Endodermal cell (in vitro differentiated cells): Measurements from ENCODE around the gene ENTR1. TPM values are rescaled to one million over a fixed set of nuclear protein-coding genes. Genes with fewer than 3 reads are reported as not detected.
"Not testable (repeated sequence)": the region's sequence is repeated elsewhere in the genome, so short reads cannot be mapped to it uniquely, and the experiment has no call there.

Source experiments
- DNase-seq: peaks from one replicate; pipeline ENCODE4 v3.0.0-alpha.2; 2017
- H3K27ac ChIP-seq: 2 replicates; pipeline ENCODE4 v1.5.1; 2013; ENCODE audit warnings: mild to moderate bottlenecking, low read depth, low read length, moderate library complexity
- H3K27me3 ChIP-seq: 2 replicates; pipeline ENCODE4 v1.6.1; 2013; ENCODE audit warnings: mild to moderate bottlenecking, low read length, moderate library complexity; ENCODE audit not compliant: insufficient read depth, control insufficient read depth, poor library complexity, severe bottlenecking
- H3K36me3 ChIP-seq: 2 replicates; pipeline ENCODE4 v1.7.0; 2013; ENCODE audit warnings: mild to moderate bottlenecking, low read length, moderate library complexity; ENCODE audit not compliant: control insufficient read depth, insufficient read depth
- H3K4me1 ChIP-seq: one replicate; pipeline ENCODE4 v1.7.0; 2013; ENCODE audit warnings: low read length; ENCODE audit not compliant: control insufficient read depth, insufficient read depth
- H3K4me3 ChIP-seq: 2 replicates; pipeline ENCODE4 v1.5.1; 2013; ENCODE audit warnings: mild to moderate bottlenecking, low read length, moderate library complexity
- H3K9ac ChIP-seq: 2 replicates; pipeline ENCODE4 v1.6.1; 2013; ENCODE audit warnings: mild to moderate bottlenecking, low read length, moderate library complexity; ENCODE audit not compliant: poor library complexity, severe bottlenecking; ENCODE audit errors: extremely low read depth
- H3K9me3 ChIP-seq: 2 replicates; pipeline ENCODE4 v1.6.1; 2013; ENCODE audit warnings: mild to moderate bottlenecking, low read length, moderate library complexity; ENCODE audit not compliant: control insufficient read depth
- H3K27ac Mint-ChIP-seq: 2 replicates; pipeline ENCODE4 v1.8.0; 2020; ENCODE audit warnings: mixed read lengths
- H3K27me3 Mint-ChIP-seq: 2 replicates; pipeline ENCODE4 v1.8.0; 2021; ENCODE audit warnings: mild to moderate bottlenecking, mixed read lengths; ENCODE audit not compliant: insufficient read depth
- H3K36me3 Mint-ChIP-seq: 2 replicates; pipeline ENCODE4 v1.8.0; 2020; ENCODE audit warnings: low read depth, mixed read lengths
- H3K4me1 Mint-ChIP-seq: 2 replicates; pipeline ENCODE4 v1.8.0; 2020; ENCODE audit warnings: mixed read lengths
- H3K4me3 Mint-ChIP-seq: 2 replicates; pipeline ENCODE4 v1.8.0; 2020; ENCODE audit warnings: mild to moderate bottlenecking, moderate library complexity, mixed read lengths
- H3K9me3 Mint-ChIP-seq: 2 replicates; pipeline ENCODE4 v1.8.0; 2020; ENCODE audit warnings: mild to moderate bottlenecking, mixed read lengths
- CTCF ChIP-seq: fragments of 200-600 bp; sonication (generic); conservative IDR thresholded peaks from 2 replicates; pipeline ENCODE4 v1.5.0; 2021; ENCODE audit warnings: antibody characterized with exemption, mild to moderate bottlenecking
- WGBS, 2 experiments: methylation state at CpG; one replicate each; pipeline versions ENCODE4 v1.1.5 to v1.1.7; 2013; ENCODE audit warnings: missing lambda C conversion rate in 2 of 2, mixed read lengths in 1 of 2; ENCODE audit not compliant: insufficient coverage in 1 of 2, insufficient read length in 1 of 2; 5-methylcytosine and 5-hydroxymethylcytosine counted together
- total RNA-seq, 2 donors: library from RNA; stranded (reverse); fragmentation: NEBNext Ultra II Directional in 1 of 2; extraction: Animal tissue kit (Norgen Biotek cat#: 25700) in 1 of 2; gene quantifications; 2 replicates in 1 of 2; 3 replicates in 1 of 2; pipeline ENCODE4 v1.2.1, GENCODE V29; 2021

Gene ENTR1
- total RNA-seq, 2 donors from 2014 or later: 76.6 to 83.1 TPM

GRCh38 chr9:136429075-136429628 lies 18.7 kb upstream of the ENTR1 start:
- no peak overlapping the region for H3K27ac Mint-ChIP-seq

GRCh38 chr9:136426787-136427186 lies 16.4 kb upstream of the ENTR1 start:
- no peaks in the 10 kb centered on the region for H3K4me1 ChIP-seq
- Mint-ChIP-seq H3K27me3 (no peaks in the 10 kb centered on the region), H3K4me1 (no peaks in the 10 kb centered on the region), H3K27ac (peak overlapping the region; percentile 58), H3K4me3 (no peak overlapping the region), H3K9me3 (no peaks in the 10 kb centered on the region), H3K36me3 (peaks cover 41% of the 10 kb centered on the region)
- H3K4me3 ChIP-seq: no peak overlapping the region
- no peak for TF ChIP-seq CTCF
- no peak for DNase-seq
- no peak overlapping the region for H3K9ac ChIP-seq
- H3K27me3 ChIP-seq: no peaks in the 10 kb centered on the region
- WGBS, 2 experiments: 95 to 97% methylated on average over 8 to 12 of the region's 12 CpGs
- H3K9me3 ChIP-seq: no peaks in the 10 kb centered on the region
- peaks cover 32% of the 10 kb centered on the region for H3K36me3 ChIP-seq
- H3K27ac ChIP-seq: no peak overlapping the region

More at GRCh38 chr9:136429075-136429628, 18.7 kb upstream of the ENTR1 start:
- Histone ChIP-seq H3K36me3 (peaks cover 13% of the 10 kb centered on the region), H3K4me1 (no peaks in the 10 kb centered on the region), H3K9ac (no peak overlapping the region), H3K4me3 (no peak overlapping the region), H3K27me3 (no peaks in the 10 kb centered on the region), H3K9me3 (no peaks in the 10 kb centered on the region), H3K27ac (no peak overlapping the region)
- Mint-ChIP-seq H3K4me1 (no peaks in the 10 kb centered on the region), H3K9me3 (no peaks in the 10 kb centered on the region), H3K27me3 (no peaks in the 10 kb centered on the region), H3K36me3 (peaks cover 32% of the 10 kb centered on the region), H3K4me3 (no peak overlapping the region)
- TF ChIP-seq CTCF: no peak
- WGBS, 2 experiments: 80 to 89% methylated on average over 5 to 21 of the region's 21 CpGs
- DNase-seq: no peak

DNA sequence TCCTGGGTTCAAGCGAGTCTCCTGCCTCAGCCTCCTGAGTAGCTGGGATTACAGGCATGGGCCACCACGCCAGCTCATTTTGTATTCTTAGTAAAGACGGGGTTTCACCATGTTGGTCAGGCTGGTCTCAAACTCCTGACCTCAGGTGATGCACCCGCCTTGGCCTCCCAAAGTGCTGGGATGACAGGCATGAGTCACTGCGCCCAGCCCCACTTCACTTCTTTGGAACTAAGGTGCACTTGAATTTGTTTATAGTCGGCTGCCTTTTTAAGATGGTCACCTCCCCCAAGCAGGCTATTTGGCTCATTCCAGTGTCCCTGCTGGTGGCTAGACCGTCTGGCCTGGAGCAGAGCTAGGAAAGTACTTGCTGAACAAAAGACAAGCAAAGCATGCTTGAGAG lies 15.0 kb upstream of the ENTR1 start:
- WGBS, 2 experiments: 82 to 91% methylated on average over 6 to 7 of the region's 7 CpGs
- H3K27me3 Mint-ChIP-seq, H3K9ac ChIP-seq, H3K4me1 ChIP-seq, DNase-seq, H3K27me3 ChIP-seq, H3K4me1 Mint-ChIP-seq, H3K27ac Mint-ChIP-seq, H3K4me3 Mint-ChIP-seq, H3K27ac ChIP-seq, H3K9me3 Mint-ChIP-seq, H3K9me3 ChIP-seq, H3K4me3 ChIP-seq: not testable (repeated sequence)
- peaks cover 49% of the 10 kb centered on the region for H3K36me3 Mint-ChIP-seq
- peaks cover 42% of the 10 kb centered on the region for H3K36me3 ChIP-seq
